Amygdala (tissue), 56 donors: ENCODE data around the gene TAS1R2.

Experiments
- DNase-seq, 56 donors: peaks; one replicate each; lab custom pipeline; 2025; lab: John Stamatoyannopoulos, UW

The TAS1R2 gene

GRCh38 chr1:18805150-18805879, 54.1 kb downstream of the TAS1R2 start:
- DNase-seq = no peak

GRCh38 chr1:18803851-18804250, 55.6 kb downstream of the TAS1R2 start:
- DNase-seq = no peak

GRCh38 chr1:18803151-18803791, 56.2 kb downstream of the TAS1R2 start:
- no peak for DNase-seq

- no peak for DNase-seq
Measured at GRCh38 chr1:18802231-18802630, 57.2 kb downstream of the TAS1R2 start.

- DNase-seq = no peak
Measured at GRCh38 chr1:18800258-18800657, 59.2 kb downstream of the TAS1R2 start.

GRCh38 chr1:18799454-18799853, 60.0 kb downstream of the TAS1R2 start:
- DNase-seq = no peak

- no peak for DNase-seq
Measured at GRCh38 chr1:18798946-18799345, 60.5 kb downstream of the TAS1R2 start.

- DNase-seq = no peak
Measured at GRCh38 chr1:18798533-18798932, 60.9 kb downstream of the TAS1R2 start.

- no peak for DNase-seq
Measured at GRCh38 chr1:18796950-18797349, 62.5 kb downstream of the TAS1R2 start.

GRCh38 chr1:18795002-18795689, 64.3 kb downstream of the TAS1R2 start:
- no peak for DNase-seq

- no peak for DNase-seq
Measured at GRCh38 chr1:18794561-18794960, 64.9 kb downstream of the TAS1R2 start.

- DNase-seq = no peak
Measured at GRCh38 chr1:18794051-18794450, 65.4 kb downstream of the TAS1R2 start.

GRCh38 chr1:18793164-18793563, 66.3 kb downstream of the TAS1R2 start:
- no peak for DNase-seq

GRCh38 chr1:18792747-18793146, 66.7 kb downstream of the TAS1R2 start:
- DNase-seq = no peak
